Tibial artery (tissue), 4 donors: ENCODE measurements around the gene PGM2L1.

ENCODE experiments used
- DNase-seq, 2 donors: peaks; one replicate each; pipeline ENCODE4 v3.0.0-alpha.2; 2019
- H3K27ac ChIP-seq, 2 donors: fragments of 200-600 bp; sonication (generic) in 1 of 2; 1 replicate in 1 of 2; 2 replicates in 1 of 2; pipeline ENCODE4 v1.5.1; 2018 to 2019; ENCODE audit warnings: mild to moderate bottlenecking in 1 of 2
- H3K27me3 ChIP-seq, 2 donors: fragments of 200-600 bp; sonication (generic) in 1 of 2; one replicate each; pipeline versions ENCODE4 v1.5.1 to v1.6.0; 2016 to 2019
- H3K36me3 ChIP-seq, 3 donors: fragments of 200-600 bp; sonication (generic) in 2 of 3; one replicate each; pipeline ENCODE4 v1.5.1; 2016 to 2019; ENCODE audit warnings: mild to moderate bottlenecking in 2 of 3
- H3K4me1 ChIP-seq, 4 donors: fragments of 200-600 bp; sonication (generic) in 2 of 4; 1 replicate in 3 of 4; 2 replicates in 1 of 4; pipeline ENCODE4 v1.5.1; 2016 to 2019
- H3K4me3 ChIP-seq, 2 donors: fragments of 200-600 bp; sonication (generic) in 1 of 2; 1 replicate in 1 of 2; 2 replicates in 1 of 2; pipeline ENCODE4 v1.5.1; 2018 to 2019; ENCODE audit warnings: mild to moderate bottlenecking in 2 of 2
- H3K9me3 ChIP-seq, 3 donors: fragments of 200-600 bp; sonication (generic) in 1 of 3; one replicate each; pipeline ENCODE4 v1.5.1; 2016 to 2019
- CTCF ChIP-seq, 2 experiments: fragments of 200-600 bp in 1 of 2; fragments of 450-650 bp in 1 of 2; IDR thresholded peaks; one replicate each; pipeline ENCODE4 v1.5.1; 2017 to 2019; ENCODE audit warnings: antibody characterized with exemption in 2 of 2, mild to moderate bottlenecking in 1 of 2, moderate library complexity in 1 of 2
- intact Hi-C: fragments of 100-400 bp; cut with DNase I; formaldehyde crosslinking; loops from one replicate; pipeline ENCODE4 v1.15.0; 2023; ENCODE audit warnings: low total_unique reads

PGM2L1 gene

GRCh38 chr11:74442636-74443035 lies 44.4 kb upstream of the PGM2L1 start:
- no peaks in the 10 kb centered on the region for H3K36me3 ChIP-seq
- H3K27ac ChIP-seq, result peak overlapping the region in 1 of 2 donors; percentile 41
- H3K4me3 ChIP-seq, result no peak overlapping the region
- H3K4me1 ChIP-seq, result peaks cover 0 to 20% (median 5%) of the 10 kb centered on the region in 4 donors
- intact Hi-C loops, result no loop called here
- H3K9me3 ChIP-seq, result no peaks in the 10 kb centered on the region
- H3K27me3 ChIP-seq, result no peaks in the 10 kb centered on the region
- no peak for DNase-seq
- TF ChIP-seq CTCF (IDR thresholded peaks at IDR 0.05), result no peak

GRCh38 chr11:74438681-74439080 lies 40.4 kb upstream of the PGM2L1 start:
- Histone ChIP-seq H3K27me3 (no peaks in the 10 kb centered on the region), H3K9me3 (no peaks in the 10 kb centered on the region), H3K27ac (no peak overlapping the region), H3K36me3 (no peaks in the 10 kb centered on the region), H3K4me1 (peaks cover 0 to 14% (median 5%) of the 10 kb centered on the region in 4 donors), H3K4me3 (no peak overlapping the region)
- TF ChIP-seq CTCF (IDR thresholded peaks at IDR 0.05), result no peak
- intact Hi-C loops, result no loop called here
- DNase-seq, result no peak

GRCh38 chr11:74437441-74438042 lies 39.3 kb upstream of the PGM2L1 start:
- TF ChIP-seq CTCF (IDR thresholded peaks at IDR 0.05), result no peak
- H3K36me3 ChIP-seq, result no peaks in the 10 kb centered on the region
- no peak for DNase-seq
- peaks cover 0 to 2% (median 0%) of the 10 kb centered on the region in 4 donors for H3K4me1 ChIP-seq
- no peaks in the 10 kb centered on the region for H3K9me3 ChIP-seq
- H3K4me3 ChIP-seq, result no peak overlapping the region
- no peak overlapping the region for H3K27ac ChIP-seq
- intact Hi-C loops, result no loop called here
- H3K27me3 ChIP-seq, result no peaks in the 10 kb centered on the region

GRCh38 chr11:74434528-74434927 lies 36.3 kb upstream of the PGM2L1 start:
- TF ChIP-seq CTCF (IDR thresholded peaks at IDR 0.05), result no peak
- Histone ChIP-seq H3K4me1 (no peaks in the 10 kb centered on the region), H3K36me3 (no peaks in the 10 kb centered on the region), H3K27me3 (no peaks in the 10 kb centered on the region), H3K4me3 (no peak overlapping the region), H3K27ac (no peak overlapping the region), H3K9me3 (no peaks in the 10 kb centered on the region)
- DNase-seq, result no peak
- intact Hi-C loops, result no loop called here

- H3K4me1 ChIP-seq, result no peaks in the 10 kb centered on the region
- no peak for TF ChIP-seq CTCF (IDR thresholded peaks at IDR 0.05)
- H3K36me3 ChIP-seq, result no peaks in the 10 kb centered on the region
- no peak overlapping the region for H3K27ac ChIP-seq
- no peak overlapping the region for H3K4me3 ChIP-seq
- intact Hi-C loops, result no loop called here
- no peak for DNase-seq
- H3K9me3 ChIP-seq, result no peaks in the 10 kb centered on the region
- H3K27me3 ChIP-seq, result no peaks in the 10 kb centered on the region
These were observed 31.0 kb upstream of the PGM2L1 start for GRCh38 chr11:74429205-74429604.
